8988T (cell line): ENCODE data around the gene SELENOV.
A peak's percentile ranks its signal among the peaks of the same experiment; 100 is the strongest.

Source experiments
- DNase-seq: peaks from one replicate; pipeline ENCODE4 v3.0.0; 2011

The SELENOV gene

DNA sequence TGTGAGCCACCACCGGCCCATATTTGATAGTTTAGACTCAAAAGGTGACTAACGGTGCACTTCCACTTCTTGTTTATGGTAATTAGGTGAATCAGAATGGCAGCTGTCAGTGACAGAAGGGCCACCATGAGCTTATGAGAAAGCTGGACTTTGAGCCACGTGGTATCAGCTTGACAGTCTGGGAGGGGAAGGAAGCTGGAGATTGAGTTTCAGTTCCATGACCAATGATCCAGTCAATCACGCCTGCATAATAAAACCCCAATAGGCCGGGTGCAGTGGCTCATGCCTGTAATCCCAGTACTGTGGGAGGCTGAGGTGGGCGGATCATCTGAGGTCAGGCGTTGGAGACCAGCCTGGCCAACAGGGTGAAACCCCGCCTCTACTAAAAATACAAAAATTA lies 9.6 kb downstream of the SELENOV start:
- no peak for DNase-seq

DNA sequence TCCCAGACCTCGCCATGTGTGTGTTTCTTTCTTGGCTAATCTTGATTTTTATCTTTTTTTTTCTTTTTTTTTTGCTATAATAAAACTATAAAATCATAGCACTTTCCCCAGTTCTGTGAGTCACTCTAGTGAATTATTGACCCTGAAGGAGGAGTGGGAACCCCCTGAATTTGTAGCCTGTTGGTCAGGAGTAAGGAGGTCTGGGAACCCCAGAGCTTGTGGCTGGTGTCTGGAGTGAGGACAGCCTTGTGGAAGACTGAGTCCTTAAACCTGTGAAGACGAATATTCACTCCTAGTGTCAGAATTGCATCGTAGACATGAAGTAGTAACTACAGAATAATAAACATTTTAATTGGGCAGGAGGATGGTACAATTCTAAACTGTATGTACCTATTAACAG lies 10.3 kb downstream of the SELENOV start:
- no peak for DNase-seq

- DNase-seq = no peak
These were observed 16.9 kb downstream of the SELENOV start for GRCh38 chr19:39531834-39532232.

DNA sequence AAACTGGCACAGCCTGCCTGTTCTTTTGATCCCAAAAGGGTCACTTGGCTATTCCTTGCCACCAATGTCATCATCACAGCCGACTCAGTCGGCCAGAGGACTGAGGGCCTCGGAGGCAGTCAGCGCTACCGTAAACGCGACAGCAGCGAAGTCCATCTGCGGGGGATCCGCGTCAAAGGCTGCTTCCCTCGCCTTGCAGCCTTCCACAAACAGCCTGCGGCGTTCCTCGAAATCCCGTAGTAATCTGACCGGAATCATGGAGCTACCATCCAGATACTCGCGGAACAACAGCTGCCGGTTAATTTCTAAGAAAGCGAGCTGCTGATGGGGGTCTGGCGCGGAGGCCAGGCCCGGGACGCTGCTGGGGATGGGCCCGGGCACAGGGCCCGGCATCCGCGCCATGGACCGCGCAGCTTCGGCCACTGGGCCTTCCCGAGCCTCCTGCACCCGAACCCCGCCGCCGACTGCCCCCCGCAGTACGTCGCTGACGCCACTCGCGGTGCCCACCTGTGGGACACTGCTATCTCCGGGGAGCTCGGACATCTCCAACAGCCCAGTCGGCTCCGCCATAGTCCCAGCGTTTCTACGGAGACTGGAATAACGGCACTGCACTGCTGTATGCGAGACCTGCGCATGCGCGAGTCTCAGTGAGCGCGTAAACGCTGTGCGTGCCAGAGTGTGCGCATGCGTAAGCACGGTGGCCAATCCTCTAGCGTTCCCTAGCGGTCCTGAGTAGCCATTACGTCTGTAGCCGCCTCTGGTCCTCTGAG lies 17.5 kb downstream of the SELENOV start, which contains the start of gene EID2B:
Gene EID2B, minus strand, starts transcription at position 620 of the 770 bp plus-strand sequence. Its CDS starts 50 bp downstream, at position 570.
- DNase-seq = peak; percentile 71

DNA sequence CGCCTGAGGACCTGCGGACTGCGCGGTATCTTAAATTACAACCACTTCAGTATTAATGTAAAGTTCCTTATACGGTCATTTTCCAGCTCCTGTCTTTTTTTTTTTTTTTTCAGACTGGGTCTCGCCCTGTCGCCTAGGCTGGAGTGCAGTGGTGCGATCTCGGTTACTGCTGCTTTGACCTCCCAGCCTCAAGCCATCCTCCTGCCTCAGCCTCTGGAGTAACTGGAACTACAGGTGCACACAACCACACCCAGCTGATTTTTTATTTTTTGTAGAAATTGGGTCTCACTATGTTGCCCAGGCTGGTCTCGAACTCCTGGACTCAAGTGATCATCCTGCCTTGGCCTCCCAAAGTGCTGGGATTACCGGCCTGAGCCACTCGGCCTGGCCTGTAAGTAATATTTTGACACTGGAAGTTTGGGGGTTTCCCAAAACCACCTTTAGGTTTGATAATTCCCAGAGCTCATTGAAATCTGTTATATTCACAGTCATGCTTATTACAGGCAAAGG lies 18.1 kb downstream of the SELENOV start:
- DNase-seq = no peak

GRCh38 chr19:39533791-39534190 lies 18.9 kb downstream of the SELENOV start:
- DNase-seq = no peak

DNA sequence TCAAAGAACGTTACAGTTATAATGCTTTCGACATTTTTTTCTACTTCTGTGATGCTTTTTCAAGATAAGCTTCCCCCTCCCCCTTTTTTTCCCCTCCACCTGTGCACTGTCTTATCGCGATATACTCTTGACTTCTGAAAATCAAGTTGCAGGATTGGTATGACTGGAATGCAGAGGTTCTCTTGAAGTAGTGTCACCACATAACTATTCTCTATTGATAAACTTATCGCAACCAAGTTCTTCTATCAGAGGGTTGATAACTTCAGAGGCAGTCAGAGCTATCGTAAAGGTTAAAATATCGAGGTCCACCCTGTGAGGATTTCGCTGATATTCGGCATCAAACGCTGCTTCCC lies 24.2 kb downstream of the SELENOV start:
- DNase-seq = no peak

- DNase-seq = peak; percentile 77
These were observed 24.8 kb downstream of the SELENOV start, which contains the start of gene EID2 for GRCh38 chr19:39539518-39540332. TSS of gene EID2 (minus strand) at chr19:39540161. CDS start at chr19:39540079, 82 bp downstream.

- DNase-seq = no peak
These were observed 25.4 kb downstream of the SELENOV start for GRCh38 chr19:39540333-39540673.

- no peak for DNase-seq
These were observed 27.3 kb downstream of the SELENOV start for GRCh38 chr19:39542206-39542605.

GRCh38 chr19:39543477-39543857 lies 28.5 kb downstream of the SELENOV start:
- DNase-seq = no peak

DNA sequence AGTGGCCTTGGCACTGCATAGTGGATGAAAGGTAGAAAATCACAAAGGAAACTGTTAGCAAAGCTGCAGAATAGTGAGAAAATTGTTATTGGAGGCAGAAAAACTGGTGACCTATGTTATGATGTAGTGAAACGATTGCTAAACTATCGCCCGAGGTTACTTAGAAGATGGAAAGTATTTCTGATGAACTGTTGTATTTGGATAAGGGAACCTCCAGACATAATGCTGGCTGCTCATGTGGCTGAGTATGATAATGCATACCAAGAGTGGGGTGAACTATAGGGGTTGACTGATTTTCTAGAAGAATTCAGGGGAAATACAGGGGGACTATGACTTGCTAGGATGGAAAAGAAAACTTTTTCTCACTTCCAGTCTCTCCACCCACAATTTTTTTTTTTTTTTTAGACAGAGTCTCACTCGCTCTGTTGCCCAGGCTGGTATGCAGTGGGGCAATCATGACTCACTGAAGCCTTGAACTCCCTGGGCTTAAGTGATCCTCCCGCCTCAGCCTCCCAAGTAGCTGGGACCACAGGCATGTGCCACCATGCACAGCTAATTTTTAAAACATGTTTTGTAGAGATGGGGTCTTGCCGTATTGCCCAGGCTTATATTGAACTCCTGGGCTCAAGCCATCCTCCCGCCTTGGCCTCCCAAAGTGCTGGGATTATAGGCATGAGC lies 29.4 kb downstream of the SELENOV start:
- no peak for DNase-seq

DNA sequence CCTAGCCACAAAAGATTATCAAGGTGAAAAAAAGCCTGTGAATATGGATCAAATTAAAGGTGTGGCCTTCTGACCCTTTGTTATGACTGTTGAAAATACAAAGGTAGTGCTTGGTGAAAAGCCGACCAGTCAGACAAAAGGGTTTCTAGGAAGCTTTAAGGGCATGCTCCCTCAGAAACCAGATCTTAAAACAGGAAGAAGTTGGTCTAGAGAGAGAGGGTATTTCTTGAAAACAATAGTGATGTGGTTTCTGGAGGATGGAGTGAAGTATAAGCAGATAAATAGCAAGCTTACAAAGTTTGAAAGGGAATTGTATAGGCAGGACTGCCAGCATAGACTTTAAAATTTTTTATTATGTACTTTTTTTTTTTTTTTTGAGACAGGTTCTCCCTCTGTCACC lies 30.0 kb downstream of the SELENOV start:
- DNase-seq = no peak

GRCh38 chr19:39546599-39546998 lies 31.7 kb downstream of the SELENOV start:
- no peak for DNase-seq

DNA sequence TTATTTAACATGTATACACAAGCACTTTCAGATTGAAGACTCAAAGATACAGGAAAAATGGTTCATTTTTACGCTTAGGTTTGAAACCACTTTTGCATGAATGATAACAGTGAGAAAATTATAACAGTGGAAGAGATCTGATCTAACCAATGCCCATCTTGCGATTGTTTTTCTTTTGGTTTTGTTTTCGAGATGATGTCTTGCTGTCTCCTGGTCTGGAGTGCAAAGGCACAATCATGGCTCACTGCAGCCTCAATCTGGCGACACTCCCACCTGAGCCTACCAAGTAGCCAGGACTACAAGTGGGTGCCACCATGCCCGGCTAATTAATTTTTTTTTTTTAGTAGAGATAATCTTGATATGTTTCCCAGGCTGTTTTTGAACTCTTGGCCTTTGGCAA lies 35.3 kb downstream of the SELENOV start:
- no peak for DNase-seq

GRCh38 chr19:39553082-39553652 lies 38.2 kb downstream of the SELENOV start:
- no peak for DNase-seq

- DNase-seq = no peak
These were observed 39.9 kb downstream of the SELENOV start for GRCh38 chr19:39554701-39555311.

DNA sequence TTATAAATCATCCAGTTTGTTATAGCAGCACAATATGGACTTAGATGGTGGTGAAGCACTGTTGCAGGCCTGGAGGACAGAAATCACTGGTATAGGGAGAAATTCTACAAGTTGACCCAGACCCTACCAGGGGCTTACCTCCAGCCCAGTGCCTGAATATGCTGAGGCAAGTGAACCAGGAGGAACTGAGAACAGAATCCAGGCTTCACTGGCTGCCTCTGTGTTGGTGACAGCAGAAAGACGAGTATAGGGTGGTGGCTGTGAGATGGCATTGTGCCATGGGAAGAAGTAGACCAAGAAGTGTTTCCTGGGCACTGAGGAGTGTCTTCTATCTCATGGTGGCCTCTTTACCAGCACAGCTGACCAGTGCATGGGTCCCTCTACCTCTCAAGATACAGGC lies 40.9 kb downstream of the SELENOV start:
- no peak for DNase-seq

DNA sequence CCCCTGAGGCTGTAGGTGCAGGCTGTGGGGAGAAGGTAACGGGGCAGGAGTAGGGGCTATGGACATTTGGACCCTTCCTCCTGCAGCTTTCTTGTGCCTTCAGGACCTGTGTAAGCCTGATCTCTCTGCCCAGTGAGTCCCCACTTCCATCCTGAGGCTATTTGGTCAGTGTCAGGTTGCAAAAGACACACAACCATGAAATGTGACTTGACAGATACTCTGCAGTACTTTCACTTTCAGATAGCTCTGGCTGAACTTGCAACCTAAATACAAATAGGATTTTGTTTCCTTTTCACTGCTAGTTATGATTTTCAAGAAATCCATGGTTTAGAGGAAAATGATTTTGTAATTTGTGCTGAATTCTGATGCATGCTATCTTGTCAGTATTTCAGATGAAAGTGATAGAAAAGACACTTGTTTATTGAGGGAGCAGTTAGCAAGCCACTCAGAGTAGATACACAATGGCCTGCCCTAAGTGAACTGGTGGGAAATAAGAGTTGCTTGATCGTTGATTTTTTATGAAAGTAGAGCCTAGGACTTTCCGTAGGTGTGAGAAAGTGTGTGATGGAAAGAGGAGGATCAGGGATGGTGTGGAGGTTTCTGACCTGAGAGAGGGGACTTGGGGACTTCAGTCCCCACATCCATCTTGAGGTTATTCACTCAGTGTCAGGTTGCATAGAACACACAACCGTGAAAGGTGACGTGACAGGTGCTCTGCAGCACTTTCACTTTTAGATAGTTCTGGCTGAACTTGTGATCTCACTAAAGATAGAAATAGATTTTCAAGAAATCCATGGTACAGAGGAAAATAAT lies 43.1 kb downstream of the SELENOV start:
- DNase-seq = no peak

- no peak for DNase-seq
These were observed 43.7 kb downstream of the SELENOV start for GRCh38 chr19:39558624-39559117.

DNA sequence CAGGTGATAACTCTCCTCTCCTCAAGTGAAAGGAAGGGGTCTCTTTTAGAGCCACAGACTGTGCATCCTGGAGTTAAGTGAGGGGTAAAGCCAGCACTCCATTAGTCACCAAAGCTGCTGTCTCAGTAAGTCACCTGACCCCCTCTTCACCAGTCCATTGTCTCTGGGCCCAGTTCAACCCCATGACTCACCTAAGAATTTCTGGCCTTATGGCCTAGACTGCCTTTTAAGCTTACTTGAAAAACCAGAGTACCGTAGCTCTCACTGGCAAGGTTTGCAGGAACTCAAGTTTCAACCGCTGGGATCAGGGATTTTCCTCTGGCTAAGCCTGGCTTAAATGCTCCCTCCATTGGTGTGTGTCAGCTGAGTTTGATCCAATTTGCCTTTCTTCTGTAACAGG lies 48.5 kb downstream of the SELENOV start:
- DNase-seq = no peak

GRCh38 chr19:39566064-39566463 lies 51.1 kb downstream of the SELENOV start:
- DNase-seq = no peak
